H54 (cell line): ENCODE data around the gene CTNNA3.

Experiments
- DNase-seq: peaks from one replicate; pipeline ENCODE4 v3.0.0; 2011; ENCODE audit warnings: low spot score, mixed read lengths; ENCODE audit not compliant: insufficient read length
- FAIRE-seq: peaks from 3 replicates; lab custom pipeline; 2011; peaks lifted over from hg19 to GRCh38; lab: Jason Lieb, UNC
- POLR2A ChIP-seq: IDR thresholded peaks from 2 replicates; pipeline ENCODE4 v1.6.1; 2011; ENCODE audit warnings: low read depth, mild to moderate bottlenecking, low read length

CTNNA3 gene

GRCh38 chr10:67072654-67073053, 623.3 kb downstream of the CTNNA3 start:
- FAIRE-seq (no peak), DNase-seq (no peak)
- no peak for TF ChIP-seq POLR2A

GRCh38 chr10:67050415-67050814, 645.6 kb downstream of the CTNNA3 start:
- FAIRE-seq (no peak), DNase-seq (no peak)

GRCh38 chr10:67049988-67050387, 646.0 kb downstream of the CTNNA3 start:
- TF ChIP-seq POLR2A: no peak
- DNase-seq (no peak), FAIRE-seq (no peak)

More at GRCh38 chr10:67050415-67050814, 645.6 kb downstream of the CTNNA3 start:
- no peak for TF ChIP-seq POLR2A

- FAIRE-seq (no peak), DNase-seq (no peak)
- TF ChIP-seq POLR2A: no peak
These were observed 649.5 kb downstream of the CTNNA3 start for GRCh38 chr10:67046507-67046906.

GRCh38 chr10:67045404-67045803, 650.6 kb downstream of the CTNNA3 start:
- DNase-seq (no peak), FAIRE-seq (no peak)
- TF ChIP-seq POLR2A: no peak

- DNase-seq (no peak), FAIRE-seq (no peak)
- no peak for TF ChIP-seq POLR2A
These were observed 653.0 kb downstream of the CTNNA3 start for GRCh38 chr10:67043041-67043440.

GRCh38 chr10:67036808-67037207, 659.2 kb downstream of the CTNNA3 start:
- DNase-seq (no peak), FAIRE-seq (no peak)
- no peak for TF ChIP-seq POLR2A

GRCh38 chr10:67033878-67034277, 662.1 kb downstream of the CTNNA3 start:
- no peak for TF ChIP-seq POLR2A
- DNase-seq: no peak
- no peak for FAIRE-seq

GRCh38 chr10:67022099-67022498, 673.9 kb downstream of the CTNNA3 start:
- DNase-seq (no peak), FAIRE-seq (no peak)
- no peak for TF ChIP-seq POLR2A

- TF ChIP-seq POLR2A: no peak
These were observed 678.8 kb downstream of the CTNNA3 start for GRCh38 chr10:67017218-67017617.

GRCh38 chr10:67015225-67015624, 680.8 kb downstream of the CTNNA3 start:
- DNase-seq: no peak
- no peak for FAIRE-seq
- TF ChIP-seq POLR2A: no peak

More at GRCh38 chr10:67017218-67017617, 678.8 kb downstream of the CTNNA3 start:
- FAIRE-seq (no peak), DNase-seq (no peak)

GRCh38 chr10:67011981-67012380, 684.0 kb downstream of the CTNNA3 start:
- TF ChIP-seq POLR2A: no peak
- no peak for DNase-seq
- FAIRE-seq: no peak

- FAIRE-seq: no peak
- no peak for TF ChIP-seq POLR2A
- DNase-seq: no peak
These were observed 684.5 kb downstream of the CTNNA3 start for GRCh38 chr10:67011480-67011879.

GRCh38 chr10:67005981-67006380, 690.0 kb downstream of the CTNNA3 start:
- DNase-seq (no peak), FAIRE-seq (no peak)
- no peak for TF ChIP-seq POLR2A

GRCh38 chr10:67004690-67005089, 691.3 kb downstream of the CTNNA3 start:
- DNase-seq: no peak
- FAIRE-seq: no peak
- no peak for TF ChIP-seq POLR2A
